Esophagus (tissue), 2 donors: ENCODE data around the gene KLC1. TPM values are rescaled to one million over a fixed set of nuclear protein-coding genes. Genes with fewer than 3 reads are reported as not detected.
"Not testable (repeated sequence)": the region's sequence is repeated elsewhere in the genome, so short reads cannot be mapped to it uniquely, and the experiment has no call there.

ENCODE experiments used
- H3K27ac ChIP-seq, 2 donors: one replicate each; pipeline ENCODE4 v1.5.1; 2013; ENCODE audit warnings: low read depth in 2 of 2, mild to moderate bottlenecking in 2 of 2, inconsistent platforms in 1 of 2, low read length in 1 of 2, moderate library complexity in 1 of 2
- H3K27me3 ChIP-seq, 2 donors: one replicate each; pipeline ENCODE4 v1.6.1; 2013; ENCODE audit warnings: low read length in 2 of 2, control low read depth in 1 of 2, mild to moderate bottlenecking in 1 of 2; ENCODE audit not compliant: insufficient read depth in 2 of 2, control insufficient read depth in 1 of 2
- H3K36me3 ChIP-seq, 2 donors: one replicate each; pipeline ENCODE4 v1.6.1; 2013; ENCODE audit warnings: low read length in 1 of 2; ENCODE audit not compliant: control insufficient read depth in 2 of 2, insufficient read depth in 2 of 2
- H3K4me1 ChIP-seq, 2 donors: one replicate each; pipeline ENCODE4 v1.6.1; 2013; ENCODE audit warnings: low read length in 1 of 2; ENCODE audit not compliant: control insufficient read depth in 2 of 2, insufficient read depth in 2 of 2
- H3K4me3 ChIP-seq, 2 donors: one replicate each; pipeline ENCODE4 v1.5.1; 2013; ENCODE audit warnings: low read length in 2 of 2, mild to moderate bottlenecking in 2 of 2, low read depth in 1 of 2, moderate library complexity in 1 of 2
- H3K9me3 ChIP-seq, 2 donors: one replicate each; pipeline ENCODE4 v1.6.1; 2013; ENCODE audit warnings: mild to moderate bottlenecking in 2 of 2, low read depth in 1 of 2, low read length in 1 of 2, moderate library complexity in 1 of 2; ENCODE audit not compliant: control insufficient read depth in 2 of 2, insufficient read depth in 1 of 2
- WGBS, 2 donors: extraction: QIAGEN DNeasy Blood & Tissue Kit; methylation state at CpG; one replicate each; pipeline ENCODE4 v1.1.7; 2013; 5-methylcytosine and 5-hydroxymethylcytosine counted together
- polyA plus RNA-seq, 2 donors: library from polyadenylated mRNA; stranded (reverse); fragments of 200-250 nt; gene quantifications; one replicate each; pipeline ENCODE4 v1.2.3, GENCODE V29; 2013
- donor health status: healthy with polysubstance abuse.
- donor health status: Bipolar disorder and iron deficiency.

The KLC1 gene
- polyA plus RNA-seq, 2 donors: 69.8 to 102 TPM

- peaks cover 4 to 7% of the 10 kb centered on the region in 2 donors for H3K4me1 ChIP-seq
- WGBS, 2 donors: 3 to 5% methylated on average over 25 of the region's 25 CpGs
- peaks cover 2 to 8% of the 10 kb centered on the region in 2 donors for H3K9me3 ChIP-seq
- H3K4me3 ChIP-seq: peak overlapping the region in 1 of 2 donors; percentile 21
- no peaks in the 10 kb centered on the region for H3K36me3 ChIP-seq
- H3K27me3 ChIP-seq: no peaks in the 10 kb centered on the region
- H3K27ac ChIP-seq: no peak overlapping the region
Observed at GRCh38 chr14:103606963-103607668, 21.9 kb upstream of the KLC1 start.

- Histone ChIP-seq H3K4me1 (peaks cover 4 to 7% of the 10 kb centered on the region in 2 donors), H3K36me3 (no peaks in the 10 kb centered on the region), H3K27ac (no peak overlapping the region), H3K9me3 (peaks cover 2 to 8% of the 10 kb centered on the region in 2 donors), H3K27me3 (no peaks in the 10 kb centered on the region), H3K4me3 (peak overlapping the region in 1 of 2 donors; percentile 21)
- 32 to 34% methylated on average over 15 of the region's 15 CpGs for WGBS, 2 donors
Observed at GRCh38 chr14:103607822-103608221, 21.2 kb upstream of the KLC1 start.

GRCh38 chr14:103609081-103609480, 19.9 kb upstream of the KLC1 start:
- WGBS, 2 donors: 86% methylated on average over 4 of the region's 4 CpGs
- H3K4me3 ChIP-seq, H3K27me3 ChIP-seq, H3K27ac ChIP-seq, H3K9me3 ChIP-seq, H3K36me3 ChIP-seq, H3K4me1 ChIP-seq: not testable (repeated sequence)

GRCh38 chr14:103611215-103611614, 17.8 kb upstream of the KLC1 start:
- WGBS, 2 donors: 94 to 95% methylated on average over 2 of the region's 2 CpGs
- no peaks in the 10 kb centered on the region for H3K36me3 ChIP-seq
- no peak overlapping the region for H3K27ac ChIP-seq
- H3K9me3 ChIP-seq: peaks cover 4 to 8% of the 10 kb centered on the region in 2 donors
- H3K27me3 ChIP-seq: no peaks in the 10 kb centered on the region
- H3K4me1 ChIP-seq: peaks cover 4 to 7% of the 10 kb centered on the region in 2 donors
- H3K4me3 ChIP-seq: no peak overlapping the region

- H3K27ac ChIP-seq: no peak overlapping the region
- H3K4me1 ChIP-seq: no peaks in the 10 kb centered on the region
- no peaks in the 10 kb centered on the region for H3K27me3 ChIP-seq
- H3K4me3 ChIP-seq: no peak overlapping the region
- peaks cover 4 to 8% of the 10 kb centered on the region in 2 donors for H3K9me3 ChIP-seq
- WGBS, 2 donors: 93 to 96% methylated on average over 4 of the region's 4 CpGs
- no peaks in the 10 kb centered on the region for H3K36me3 ChIP-seq
Observed at GRCh38 chr14:103613517-103613916, 15.5 kb upstream of the KLC1 start.

GRCh38 chr14:103616635-103617300, 12.2 kb upstream of the KLC1 start:
- Histone ChIP-seq H3K27ac (no peak overlapping the region), H3K4me1 (no peaks in the 10 kb centered on the region), H3K9me3 (peaks cover 0 to 2% of the 10 kb centered on the region in 2 donors), H3K4me3 (no peak overlapping the region), H3K36me3 (no peaks in the 10 kb centered on the region), H3K27me3 (no peaks in the 10 kb centered on the region)
- 76 to 83% methylated on average over 17 of the region's 17 CpGs for WGBS, 2 donors

- H3K27ac ChIP-seq: no peak overlapping the region
- 59 to 65% methylated on average over 5 of the region's 5 CpGs for WGBS, 2 donors
- no peaks in the 10 kb centered on the region for H3K36me3 ChIP-seq
- H3K9me3 ChIP-seq: peaks cover 0 to 2% of the 10 kb centered on the region in 2 donors
- peaks cover 0 to 3% of the 10 kb centered on the region in 2 donors for H3K4me1 ChIP-seq
- no peak overlapping the region for H3K4me3 ChIP-seq
- H3K27me3 ChIP-seq: no peaks in the 10 kb centered on the region
Observed at GRCh38 chr14:103619057-103619456, 10.0 kb upstream of the KLC1 start.

- Histone ChIP-seq H3K9me3 (no peaks in the 10 kb centered on the region), H3K27me3 (no peaks in the 10 kb centered on the region), H3K36me3 (no peaks in the 10 kb centered on the region), H3K4me3 (no peak overlapping the region), H3K27ac (no peak overlapping the region), H3K4me1 (peaks cover 0 to 9% of the 10 kb centered on the region in 2 donors)
- WGBS, 2 donors: 81 to 85% methylated on average over 5 of the region's 5 CpGs
Observed at GRCh38 chr14:103621860-103622259, 7.2 kb upstream of the KLC1 start.

- H3K9me3 ChIP-seq: no peaks in the 10 kb centered on the region
- peaks cover 0 to 12% of the 10 kb centered on the region in 2 donors for H3K4me1 ChIP-seq
- no peak overlapping the region for H3K4me3 ChIP-seq
- H3K36me3 ChIP-seq: no peaks in the 10 kb centered on the region
- H3K27ac ChIP-seq: no peak overlapping the region
- H3K27me3 ChIP-seq: no peaks in the 10 kb centered on the region
- 84 to 89% methylated on average over 4 of the region's 4 CpGs for WGBS, 2 donors
Observed at GRCh38 chr14:103623308-103623707, 5.7 kb upstream of the KLC1 start.
